GM23338 (cell line): ENCODE results near the gene EXOSC7.

Experiments used
- CREB1 ChIP-seq: fragments of 250-450 bp; sonication (Bioruptor Pico); IDR thresholded peaks from 2 replicates; pipeline ENCODE4 v1.5.0; 2020; ENCODE audit warnings: low read depth, mild to moderate bottlenecking, moderate library complexity
- CTCF ChIP-seq, 2 experiments: fragments of 200-600 bp in 1 of 2; sonication (generic) in 1 of 2; conservative IDR thresholded peaks; 2 replicates each; pipeline versions ENCODE4 v1.5.1 to v1.6.1; 2016 to 2017; ENCODE audit warnings: antibody characterized with exemption in 2 of 2, low read depth in 2 of 2, mild to moderate bottlenecking in 2 of 2, moderate library complexity in 1 of 2
- ETS1 ChIP-seq: IDR thresholded peaks from 2 replicates; pipeline ENCODE4 v1.6.1; 2016; ENCODE audit warnings: antibody characterized with exemption
- EZH2 ChIP-seq: fragments of 200-600 bp; sonication (generic); IDR thresholded peaks from one replicate; pipeline ENCODE4 v1.8.0; 2017; ENCODE audit warnings: antibody characterized with exemption, mild to moderate bottlenecking, low read depth; ENCODE audit not compliant: unreplicated experiment
- EZH2phosphoT487 ChIP-seq: fragments of 200-600 bp; sonication (generic); IDR thresholded peaks from one replicate; pipeline ENCODE4 v1.8.1; 2018; ENCODE audit warnings: antibody characterized with exemption; ENCODE audit not compliant: unreplicated experiment
- JUNB ChIP-seq: IDR thresholded peaks from one replicate; pipeline ENCODE4 v1.6.1; 2016; ENCODE audit warnings: antibody characterized with exemption; ENCODE audit not compliant: unreplicated experiment
- POLR2AphosphoS5 ChIP-seq: IDR thresholded peaks from 2 replicates; pipeline ENCODE4 v1.6.1; 2016; ENCODE audit warnings: antibody characterized with exemption, low read depth
- REST ChIP-seq: IDR thresholded peaks from one replicate; pipeline ENCODE4 v1.6.1; 2018; ENCODE audit warnings: antibody characterized with exemption; ENCODE audit not compliant: unreplicated experiment
- STAT1 ChIP-seq: IDR thresholded peaks from one replicate; pipeline ENCODE4 v1.6.1; 2016; ENCODE audit warnings: antibody characterized with exemption; ENCODE audit not compliant: unreplicated experiment
- ZNF331 ChIP-seq: fragments of 250-450 bp; sonication (Bioruptor Pico); IDR thresholded peaks from 2 replicates; pipeline ENCODE4 v1.5.0; 2020; ENCODE audit warnings: low read depth, mild to moderate bottlenecking, moderate library complexity

- no peak for TF ChIP-seq REST
- TF ChIP-seq CTCF (conservative IDR thresholded peaks at IDR 0.05; ENCODE audit: low read depth in 2 of 2): no peak
- TF ChIP-seq POLR2AphosphoS5: no peak
- TF ChIP-seq EZH2: no peak
- TF ChIP-seq EZH2phosphoT487: no peak
- no peak for TF ChIP-seq CREB1
- TF ChIP-seq ZNF331 (CRISPR knock-in tag): no peak
- TF ChIP-seq ETS1: no peak
- TF ChIP-seq STAT1: no peak
- TF ChIP-seq JUNB: no peak
Observed at GRCh38 chr3:44966795-44967278, 9.2 kb upstream of the EXOSC7 start.
